GM23338 (cell line): Measurements from ENCODE around the gene MAP1B. TPM values are rescaled to one million over a fixed set of nuclear protein-coding genes. Genes with fewer than 3 reads are reported as not detected.

ENCODE experiments used
- ATAC-seq: fragments of 200-7000 bp; cut with Tn5 transposase; 3 replicates; pipeline ENCODE4 v1.9.1; 2020
- DNase-seq: peaks from one replicate; pipeline ENCODE4 v3.0.0-alpha.2; 2015; ENCODE audit warnings: low spot score
- H2AFZ ChIP-seq: fragments of 200-600 bp; sonication (generic); 2 replicates; pipeline ENCODE4 v1.8.0; 2016; ENCODE audit warnings: antibody characterized with exemption, mild to moderate bottlenecking, moderate library complexity
- H3F3A ChIP-seq: fragments of 200-600 bp; sonication (generic); replicated peaks from 2 replicates; pipeline ENCODE4 v1.8.0; 2017; ENCODE audit warnings: antibody characterized with exemption, mixed run types, low read depth
- H3K27ac ChIP-seq: fragments of 200-600 bp; sonication (generic); 2 replicates; pipeline ENCODE4 v1.6.1; 2016; ENCODE audit warnings: low read depth
- H3K27me3 ChIP-seq: fragments of 200-600 bp; sonication (generic); 2 replicates; pipeline ENCODE4 v1.8.0; 2016; ENCODE audit warnings: mild to moderate bottlenecking, mixed run types, moderate library complexity; ENCODE audit not compliant: insufficient read depth
- H3K36me3 ChIP-seq: fragments of 200-600 bp; sonication (generic); 2 replicates; pipeline ENCODE4 v1.8.0; 2016; ENCODE audit warnings: mild to moderate bottlenecking; ENCODE audit not compliant: insufficient read depth
- H3K4me1 ChIP-seq: fragments of 200-600 bp; sonication (generic); 2 replicates; pipeline ENCODE4 v1.8.0; 2016; ENCODE audit warnings: mild to moderate bottlenecking, moderate library complexity; ENCODE audit not compliant: insufficient read depth
- H3K4me2 ChIP-seq: fragments of 200-600 bp; sonication (generic); 2 replicates; pipeline ENCODE4 v1.7.1; 2017; ENCODE audit warnings: mixed run types
- H3K4me3 ChIP-seq: fragments of 200-600 bp; sonication (generic); 2 replicates; pipeline ENCODE4 v1.6.1; 2016; ENCODE audit warnings: mixed run types
- H3K79me2 ChIP-seq: fragments of 200-600 bp; sonication (generic); replicated peaks from 2 replicates; pipeline ENCODE4 v1.8.0; 2017; ENCODE audit warnings: mild to moderate bottlenecking; ENCODE audit not compliant: insufficient read depth
- H3K9me2 ChIP-seq: fragments of 200-600 bp; sonication (generic); 2 replicates; pipeline ENCODE4 v1.8.0; 2017; ENCODE audit not compliant: insufficient read depth
- H4K20me1 ChIP-seq: fragments of 200-600 bp; sonication (generic); replicated peaks from 2 replicates; pipeline ENCODE4 v1.8.0; 2017; ENCODE audit warnings: mild to moderate bottlenecking; ENCODE audit not compliant: insufficient read depth
- H3K27ac Mint-ChIP-seq: 2 replicates; pipeline ENCODE4 v1.8.0; 2020; ENCODE audit warnings: inconsistent platforms, mild to moderate bottlenecking, moderate library complexity, mixed read lengths
- H3K27me3 Mint-ChIP-seq: 3 replicates; pipeline ENCODE4 v1.8.0; 2022; ENCODE audit warnings: low read depth, mild to moderate bottlenecking, moderate library complexity, mixed read lengths, inconsistent platforms; ENCODE audit not compliant: insufficient read depth, poor library complexity
- H3K36me3 Mint-ChIP-seq: 3 replicates; pipeline ENCODE4 v1.8.0; 2021; ENCODE audit warnings: low read depth, mild to moderate bottlenecking, inconsistent platforms, moderate library complexity, mixed read lengths
- H3K4me1 Mint-ChIP-seq: 3 replicates; pipeline ENCODE4 v1.8.0; 2020; ENCODE audit warnings: mild to moderate bottlenecking, inconsistent platforms, mixed read lengths
- H3K4me3 Mint-ChIP-seq: 3 replicates; pipeline ENCODE4 v1.8.0; 2021; ENCODE audit warnings: moderate library complexity, mild to moderate bottlenecking, inconsistent platforms, mixed read lengths
- H3K9me3 Mint-ChIP-seq: 3 replicates; pipeline ENCODE4 v1.8.0; 2020; ENCODE audit warnings: moderate library complexity, mild to moderate bottlenecking, inconsistent platforms, mixed read lengths
- CREB1 ChIP-seq: fragments of 250-450 bp; sonication (Bioruptor Pico); IDR thresholded peaks from 2 replicates; pipeline ENCODE4 v1.5.0; 2020; ENCODE audit warnings: low read depth, mild to moderate bottlenecking, moderate library complexity
- CTCF ChIP-seq, 2 experiments: fragments of 200-600 bp in 1 of 2; sonication (generic) in 1 of 2; conservative IDR thresholded peaks; 2 replicates each; pipeline versions ENCODE4 v1.5.1 to v1.6.1; 2016 to 2017; ENCODE audit warnings: antibody characterized with exemption in 2 of 2, low read depth in 2 of 2, mild to moderate bottlenecking in 2 of 2, moderate library complexity in 1 of 2
- EZH2 ChIP-seq: fragments of 200-600 bp; sonication (generic); IDR thresholded peaks from one replicate; pipeline ENCODE4 v1.8.0; 2017; ENCODE audit warnings: antibody characterized with exemption, mild to moderate bottlenecking, low read depth; ENCODE audit not compliant: unreplicated experiment
- EZH2phosphoT487 ChIP-seq: fragments of 200-600 bp; sonication (generic); IDR thresholded peaks from one replicate; pipeline ENCODE4 v1.8.1; 2018; ENCODE audit warnings: antibody characterized with exemption; ENCODE audit not compliant: unreplicated experiment
- JUNB ChIP-seq: IDR thresholded peaks from one replicate; pipeline ENCODE4 v1.6.1; 2016; ENCODE audit warnings: antibody characterized with exemption; ENCODE audit not compliant: unreplicated experiment
- POLR2AphosphoS5 ChIP-seq: IDR thresholded peaks from 2 replicates; pipeline ENCODE4 v1.6.1; 2016; ENCODE audit warnings: antibody characterized with exemption, low read depth
- STAT1 ChIP-seq: IDR thresholded peaks from one replicate; pipeline ENCODE4 v1.6.1; 2016; ENCODE audit warnings: antibody characterized with exemption; ENCODE audit not compliant: unreplicated experiment
- ZNF114 ChIP-seq: fragments of 250-450 bp; sonication (Bioruptor Pico); IDR thresholded peaks from 2 replicates; pipeline ENCODE4 v1.5.0; 2020; ENCODE audit warnings: mild to moderate bottlenecking, moderate library complexity
- ZNF331 ChIP-seq: fragments of 250-450 bp; sonication (Bioruptor Pico); IDR thresholded peaks from 2 replicates; pipeline ENCODE4 v1.5.0; 2020; ENCODE audit warnings: low read depth, mild to moderate bottlenecking, moderate library complexity
- ZNF462 ChIP-seq: fragments of 250-450 bp; sonication (Bioruptor Pico); IDR thresholded peaks from 2 replicates; pipeline ENCODE4 v1.5.0; 2020; ENCODE audit warnings: mild to moderate bottlenecking, moderate library complexity
- polyA plus RNA-seq: library from polyadenylated mRNA; unstranded; fragments of >200 nt; fragmentation: Nextera tagmentation; extraction: Ambion mirVana; gene quantifications from 2 replicates; pipeline ENCODE4 v1.2.1, GENCODE V29; 2016
- total RNA-seq: library from RNA; depleted of rRNA; stranded (reverse); fragments of >200 nt; shearing (Covaris generic); gene quantifications from 2 replicates; pipeline ENCODE4 v1.2.3, GENCODE V29; 2014
- TF ChIP-seq, protein P1 (sequence below): IDR thresholded peaks from one replicate; pipeline ENCODE4 v1.6.1; 2018; ENCODE audit warnings: antibody characterized with exemption; ENCODE audit not compliant: unreplicated experiment
- TF ChIP-seq, protein P2 (sequence below): IDR thresholded peaks from 2 replicates; pipeline ENCODE4 v1.6.1; 2016; ENCODE audit warnings: antibody characterized with exemption

MAP1B gene
- total and polyA plus RNA-seq, 2 experiments from 2014 or later = 148 to 263 TPM

DNA sequence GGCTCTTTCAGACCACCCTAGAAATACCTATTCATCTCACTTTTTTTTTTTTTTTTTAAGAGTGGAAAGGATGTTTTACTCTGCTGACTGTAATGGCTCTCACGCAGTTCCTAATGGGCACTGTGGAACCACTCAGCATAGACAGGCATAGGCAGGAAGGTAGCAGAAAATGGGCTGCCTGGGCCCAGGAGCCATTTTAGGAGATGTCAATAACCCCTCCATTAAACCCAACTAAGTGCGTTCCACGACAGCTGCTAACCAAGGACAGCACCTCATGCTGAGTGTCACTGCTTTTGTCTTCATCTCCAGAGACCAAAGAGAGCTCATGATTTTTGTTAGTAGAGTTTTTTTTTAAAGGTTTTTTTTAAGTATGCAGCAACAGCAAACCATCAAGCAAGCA lies 15.3 kb downstream of the MAP1B start:
- peak overlapping the region; percentile 82; the same call in 1 of the 2 replicates for H3K27ac Mint-ChIP-seq

More for the DNA sequence above, 15.3 kb downstream of the MAP1B start:
- ATAC-seq = peak; percentile 37
- no peaks in the 10 kb centered on the region for H3K9me2 ChIP-seq
- H3K27ac ChIP-seq = peak overlapping the region; percentile 64
- no peaks in the 10 kb centered on the region for H3K9me3 Mint-ChIP-seq
- peaks cover 44% of the 10 kb centered on the region for H3K36me3 Mint-ChIP-seq
- no peak for TF ChIP-seq EZH2
- TF ChIP-seq, protein P1, sequence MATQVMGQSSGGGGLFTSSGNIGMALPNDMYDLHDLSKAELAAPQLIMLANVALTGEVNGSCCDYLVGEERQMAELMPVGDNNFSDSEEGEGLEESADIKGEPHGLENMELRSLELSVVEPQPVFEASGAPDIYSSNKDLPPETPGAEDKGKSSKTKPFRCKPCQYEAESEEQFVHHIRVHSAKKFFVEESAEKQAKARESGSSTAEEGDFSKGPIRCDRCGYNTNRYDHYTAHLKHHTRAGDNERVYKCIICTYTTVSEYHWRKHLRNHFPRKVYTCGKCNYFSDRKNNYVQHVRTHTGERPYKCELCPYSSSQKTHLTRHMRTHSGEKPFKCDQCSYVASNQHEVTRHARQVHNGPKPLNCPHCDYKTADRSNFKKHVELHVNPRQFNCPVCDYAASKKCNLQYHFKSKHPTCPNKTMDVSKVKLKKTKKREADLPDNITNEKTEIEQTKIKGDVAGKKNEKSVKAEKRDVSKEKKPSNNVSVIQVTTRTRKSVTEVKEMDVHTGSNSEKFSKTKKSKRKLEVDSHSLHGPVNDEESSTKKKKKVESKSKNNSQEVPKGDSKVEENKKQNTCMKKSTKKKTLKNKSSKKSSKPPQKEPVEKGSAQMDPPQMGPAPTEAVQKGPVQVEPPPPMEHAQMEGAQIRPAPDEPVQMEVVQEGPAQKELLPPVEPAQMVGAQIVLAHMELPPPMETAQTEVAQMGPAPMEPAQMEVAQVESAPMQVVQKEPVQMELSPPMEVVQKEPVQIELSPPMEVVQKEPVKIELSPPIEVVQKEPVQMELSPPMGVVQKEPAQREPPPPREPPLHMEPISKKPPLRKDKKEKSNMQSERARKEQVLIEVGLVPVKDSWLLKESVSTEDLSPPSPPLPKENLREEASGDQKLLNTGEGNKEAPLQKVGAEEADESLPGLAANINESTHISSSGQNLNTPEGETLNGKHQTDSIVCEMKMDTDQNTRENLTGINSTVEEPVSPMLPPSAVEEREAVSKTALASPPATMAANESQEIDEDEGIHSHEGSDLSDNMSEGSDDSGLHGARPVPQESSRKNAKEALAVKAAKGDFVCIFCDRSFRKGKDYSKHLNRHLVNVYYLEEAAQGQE = no peak
- TF ChIP-seq, protein P2, sequence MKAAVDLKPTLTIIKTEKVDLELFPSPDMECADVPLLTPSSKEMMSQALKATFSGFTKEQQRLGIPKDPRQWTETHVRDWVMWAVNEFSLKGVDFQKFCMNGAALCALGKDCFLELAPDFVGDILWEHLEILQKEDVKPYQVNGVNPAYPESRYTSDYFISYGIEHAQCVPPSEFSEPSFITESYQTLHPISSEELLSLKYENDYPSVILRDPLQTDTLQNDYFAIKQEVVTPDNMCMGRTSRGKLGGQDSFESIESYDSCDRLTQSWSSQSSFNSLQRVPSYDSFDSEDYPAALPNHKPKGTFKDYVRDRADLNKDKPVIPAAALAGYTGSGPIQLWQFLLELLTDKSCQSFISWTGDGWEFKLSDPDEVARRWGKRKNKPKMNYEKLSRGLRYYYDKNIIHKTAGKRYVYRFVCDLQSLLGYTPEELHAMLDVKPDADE = no peak
- TF ChIP-seq JUNB = no peak
- no peak for TF ChIP-seq CREB1 (CRISPR knock-in tag)
- TF ChIP-seq ZNF462 = no peak
- TF ChIP-seq CTCF (conservative IDR thresholded peaks at IDR 0.05; ENCODE audit: low read depth in 2 of 2) = no peak
- TF ChIP-seq POLR2AphosphoS5 = no peak
- TF ChIP-seq ZNF331 (CRISPR knock-in tag) = no peak
- TF ChIP-seq EZH2phosphoT487 = no peak
- no peak for TF ChIP-seq ZNF114 (CRISPR knock-in tag)
- no peak for TF ChIP-seq STAT1
- H3K4me1 Mint-ChIP-seq = peaks cover 61% of the 10 kb centered on the region
- H3K4me3 Mint-ChIP-seq = no peak overlapping the region; the same call in 2 of the 3 replicates
- no peaks in the 10 kb centered on the region; the same call in 1 of the 2 replicates for H3K36me3 ChIP-seq
- H3K27me3 ChIP-seq = no peaks in the 10 kb centered on the region
- peaks cover 2% of the 10 kb centered on the region for H3K27me3 Mint-ChIP-seq
- H4K20me1 ChIP-seq = no peaks in the 10 kb centered on the region; the same call in 1 of the 2 replicates
- peaks cover 76% of the 10 kb centered on the region for H3K79me2 ChIP-seq
- no peaks in the 10 kb centered on the region for H3F3A ChIP-seq
- H3K4me3 ChIP-seq = no peak overlapping the region; the same call in 1 of the 2 replicates
- peak overlapping the region; percentile 41 for H3K4me2 ChIP-seq
- peak; percentile 27 for DNase-seq
- H3K4me1 ChIP-seq = peaks cover 61% of the 10 kb centered on the region
- no peak overlapping the region for H2AFZ ChIP-seq
